ENCODE results near the gene CCDC112.

GRCh38 chr5:115262011-115262320, 34.5 kb downstream of the CCDC112 start:
- TF ChIP-seq CTCF (optimal IDR thresholded peaks at IDR 0.05 in 1 of 3, IDR thresholded peaks at IDR 0.05 in 1 of 3, conservative IDR thresholded peaks at IDR 0.05 in 1 of 3; ENCODE audit: extremely low read depth in 1 of 3, insufficient read depth in 2 of 3, low read length in 3 of 3) (no peak), EZH2 (IDR thresholded peaks at IDR 0.05; ENCODE audit: low read length) (no peak)

All from keratinocyte (primary cell).